ENCODE measurements around the gene ARHGEF12.

DNA sequence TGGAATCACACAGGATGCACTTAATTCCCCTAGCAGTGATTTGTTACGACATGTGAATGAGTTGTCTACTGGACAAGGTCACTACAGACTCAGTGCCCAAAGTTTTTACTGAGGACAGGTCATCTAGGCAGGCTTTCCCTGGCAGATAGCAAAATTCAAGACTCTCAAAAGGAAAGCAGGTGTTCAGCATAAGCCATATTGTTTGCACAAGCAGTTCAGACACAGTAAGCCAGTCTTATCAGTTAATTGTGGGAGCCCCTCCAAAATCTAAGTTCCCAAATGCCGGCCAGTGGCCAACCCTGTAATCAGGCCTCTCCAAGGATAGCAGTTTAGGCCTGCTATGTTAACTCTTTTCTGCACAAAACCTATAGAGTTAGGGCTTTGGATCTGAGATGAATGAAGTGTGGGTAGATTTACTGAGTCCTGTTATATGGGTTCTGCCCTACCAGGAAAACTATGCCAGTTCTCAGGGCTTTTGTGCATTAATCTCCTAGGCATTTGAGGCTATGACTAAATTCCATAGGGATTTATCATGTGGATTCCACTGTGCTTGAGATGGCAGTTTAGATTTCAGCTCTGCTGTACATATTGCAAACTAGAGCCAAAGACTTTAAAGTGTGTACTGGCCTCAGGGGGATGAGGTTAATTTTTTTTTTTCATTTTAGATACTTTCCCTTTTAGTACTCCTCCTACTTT lies 4.8 kb upstream of the ARHGEF12 start:
- TF ChIP-seq FOXM1 (IDR thresholded peaks at IDR 0.05; ENCODE audit: low read depth, low read length), result no peak
- TF ChIP-seq POLR2AphosphoS5 (IDR thresholded peaks at IDR 0.05; ENCODE audit: low read length), result no peak
- no peak for TF ChIP-seq ETV6 (conservative IDR thresholded peaks at IDR 0.05 in 1 of 2, IDR thresholded peaks at IDR 0.05 in 1 of 2; ENCODE audit: borderline replicate concordance in 1 of 2, low read depth in 1 of 2)
- no peak for TF ChIP-seq HDAC2 (IDR thresholded peaks at IDR 0.05)
- TF ChIP-seq, protein P1, sequence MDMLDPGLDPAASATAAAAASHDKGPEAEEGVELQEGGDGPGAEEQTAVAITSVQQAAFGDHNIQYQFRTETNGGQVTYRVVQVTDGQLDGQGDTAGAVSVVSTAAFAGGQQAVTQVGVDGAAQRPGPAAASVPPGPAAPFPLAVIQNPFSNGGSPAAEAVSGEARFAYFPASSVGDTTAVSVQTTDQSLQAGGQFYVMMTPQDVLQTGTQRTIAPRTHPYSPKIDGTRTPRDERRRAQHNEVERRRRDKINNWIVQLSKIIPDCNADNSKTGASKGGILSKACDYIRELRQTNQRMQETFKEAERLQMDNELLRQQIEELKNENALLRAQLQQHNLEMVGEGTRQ (IDR thresholded peaks at IDR 0.05; ENCODE audit: borderline replicate concordance, low read depth, low read length), result no peak
- no peak for TF ChIP-seq EZH2 (IDR thresholded peaks at IDR 0.05; ENCODE audit: borderline replicate concordance, control insufficient read depth, low read depth, low read length)
- TF ChIP-seq POLR2A (IDR thresholded peaks at IDR 0.05; ENCODE audit: low read depth, low read length), result no peak
- no peak for TF ChIP-seq GABPA (IDR thresholded peaks at IDR 0.05; ENCODE audit: low read depth)
- no peak for TF ChIP-seq HDAC6 (IDR thresholded peaks at IDR 0.05; ENCODE audit: unreplicated experiment)
- no peak for TF ChIP-seq RUNX3 (IDR thresholded peaks at IDR 0.05; ENCODE audit: low read length)
- no peak for TF ChIP-seq SP1 (IDR thresholded peaks at IDR 0.05; ENCODE audit: low read depth, low read length)
